ENCODE results near the gene MUC21.
"Not testable (repeated sequence)": the region's sequence is repeated elsewhere in the genome, so short reads cannot be mapped to it uniquely, and the experiment has no call there.

Gene MUC21

GRCh38 chr6:30970946-30971345 is 12.6 kb upstream of the MUC21 start:
- no peak for DNase-seq

- no peak for DNase-seq
These were observed 10.7 kb upstream of the MUC21 start for GRCh38 chr6:30972816-30973215.

GRCh38 chr6:30974490-30975252 is 8.8 kb upstream of the MUC21 start:
- DNase-seq: no peak

GRCh38 chr6:30979141-30979540 is 4.4 kb upstream of the MUC21 start:
- no peak for DNase-seq

- no peak for DNase-seq
These were observed 3.8 kb upstream of the MUC21 start for GRCh38 chr6:30979690-30980089.

GRCh38 chr6:30981942-30982772 is 1.4 kb upstream of the MUC21 start:
- DNase-seq: no peak

- DNase-seq: no peak
These were observed 2.0 kb downstream of the MUC21 start for GRCh38 chr6:30985490-30985889.

GRCh38 chr6:30987304-30987703 is 3.8 kb downstream of the MUC21 start:
- DNase-seq: no peak

- no peak for DNase-seq
These were observed 4.8 kb downstream of the MUC21 start for GRCh38 chr6:30988209-30988825.

- no peak for DNase-seq
These were observed 7.0 kb downstream of the MUC21 start for GRCh38 chr6:30990422-30991086.

GRCh38 chr6:30991891-30992290 is 8.4 kb downstream of the MUC21 start:
- DNase-seq: no peak

- no peak for DNase-seq
These were observed 13.8 kb downstream of the MUC21 start for GRCh38 chr6:30997301-30997700.

- no peak for DNase-seq
These were observed 15.3 kb downstream of the MUC21 start for GRCh38 chr6:30998785-30999184.

- DNase-seq: not testable (repeated sequence)
These were observed 16.7 kb downstream of the MUC21 start for GRCh38 chr6:31000067-31000860.

- no peak for DNase-seq
These were observed 17.9 kb downstream of the MUC21 start for GRCh38 chr6:31001281-31001888.

- DNase-seq: no peak
These were observed 19.0 kb downstream of the MUC21 start for GRCh38 chr6:31002471-31002870.

GRCh38 chr6:31004794-31005193 is 21.3 kb downstream of the MUC21 start:
- DNase-seq: no peak

GRCh38 chr6:31005249-31006020 is 21.9 kb downstream of the MUC21 start:
- DNase-seq: no peak

- DNase-seq: no peak
These were observed 24.2 kb downstream of the MUC21 start for GRCh38 chr6:31007694-31008093.

GRCh38 chr6:31008165-31008564 is 24.6 kb downstream of the MUC21 start:
- no peak for DNase-seq

- no peak for DNase-seq
These were observed 26.2 kb downstream of the MUC21 start for GRCh38 chr6:31009731-31010130.
